Thymus (tissue), 11 donors: ENCODE results near the gene EEA1. TPM values are rescaled to one million over a fixed set of nuclear protein-coding genes. Genes with fewer than 3 reads are reported as not detected.

Experiments
- DNase-seq, 9 donors: peaks; one replicate each; pipeline ENCODE4 v3.0.0-alpha.2; 2013; ENCODE audit warnings: low spot score in 9 of 9, low read depth in 6 of 9, missing footprints in 1 of 9
- H3K27ac ChIP-seq, 2 donors: one replicate each; pipeline ENCODE4 v1.5.1; 2013; ENCODE audit warnings: control low read depth in 1 of 2, low read depth in 1 of 2, low read length in 1 of 2, mild to moderate bottlenecking in 1 of 2, moderate library complexity in 1 of 2
- H3K27me3 ChIP-seq, 2 donors: one replicate each; pipeline ENCODE4 v1.5.1; 2013; ENCODE audit warnings: low read length in 1 of 2; ENCODE audit not compliant: control insufficient read depth in 2 of 2, insufficient read depth in 1 of 2
- H3K36me3 ChIP-seq, 2 donors: one replicate each; pipeline ENCODE4 v1.5.1; 2013; ENCODE audit warnings: low read length in 1 of 2, mild to moderate bottlenecking in 1 of 2, moderate library complexity in 1 of 2; ENCODE audit not compliant: control insufficient read depth in 2 of 2, insufficient read depth in 2 of 2
- H3K4me1 ChIP-seq, 2 donors: one replicate each; pipeline ENCODE4 v1.5.1; 2013; ENCODE audit warnings: low read length in 2 of 2; ENCODE audit not compliant: control insufficient read depth in 2 of 2, insufficient read depth in 2 of 2
- H3K4me3 ChIP-seq, 2 donors: one replicate each; pipeline ENCODE4 v1.5.1; 2013; ENCODE audit warnings: low read length in 2 of 2, control low read depth in 1 of 2, mild to moderate bottlenecking in 1 of 2
- H3K9me3 ChIP-seq, 2 donors: one replicate each; pipeline ENCODE4 v1.5.1; 2013; ENCODE audit warnings: low read length in 1 of 2, mild to moderate bottlenecking in 1 of 2; ENCODE audit not compliant: control insufficient read depth in 2 of 2, insufficient read depth in 1 of 2
- WGBS: extraction: QIAGEN DNeasy Blood & Tissue Kit; methylation state at CpG from one replicate; pipeline ENCODE4 v1.1.7; 2013; 5-methylcytosine and 5-hydroxymethylcytosine counted together
- polyA plus RNA-seq: library from polyadenylated mRNA; stranded (reverse); fragments of 200-250 nt; gene quantifications from one replicate; pipeline ENCODE4 v1.2.3, GENCODE V29; 2013
- total RNA-seq: library from RNA; stranded (reverse); fragments of 120-200 nt; gene quantifications from one replicate; pipeline ENCODE4 v1.2.4, GENCODE V29; 2013
- donor health status: healthy.

Gene EEA1
- total and polyA plus RNA-seq, 2 donors: 4.3 to 5.2 TPM

- Histone ChIP-seq H3K4me1 (no peaks in the 10 kb centered on the region), H3K27ac (no peak overlapping the region), H3K36me3 (no peaks in the 10 kb centered on the region), H3K4me3 (no peak overlapping the region), H3K9me3 (no peaks in the 10 kb centered on the region), H3K27me3 (no peaks in the 10 kb centered on the region)
- WGBS: 98% methylated on average over 3 of the region's 3 CpGs
- DNase-seq: no peak
Observed at GRCh38 chr12:92961949-92962348, 32.9 kb upstream of the EEA1 start.

- Histone ChIP-seq H3K4me1 (no peaks in the 10 kb centered on the region), H3K27ac (no peak overlapping the region), H3K27me3 (no peaks in the 10 kb centered on the region), H3K9me3 (peaks cover 0 to 6% of the 10 kb centered on the region in 2 donors), H3K36me3 (no peaks in the 10 kb centered on the region), H3K4me3 (no peak overlapping the region)
- DNase-seq: no peak
- WGBS: 93% methylated on average over 2 of the region's 2 CpGs
Observed at GRCh38 chr12:92955997-92956663, 27.0 kb upstream of the EEA1 start.

- Histone ChIP-seq H3K27me3 (no peaks in the 10 kb centered on the region), H3K36me3 (no peaks in the 10 kb centered on the region), H3K4me3 (no peak overlapping the region), H3K9me3 (peaks cover 0 to 6% of the 10 kb centered on the region in 2 donors), H3K27ac (no peak overlapping the region), H3K4me1 (no peaks in the 10 kb centered on the region)
- WGBS: 98% methylated on average over 5 of the region's 5 CpGs
- DNase-seq: no peak
Observed at GRCh38 chr12:92953747-92954146, 24.7 kb upstream of the EEA1 start.

- Histone ChIP-seq H3K27me3 (no peaks in the 10 kb centered on the region), H3K4me1 (no peaks in the 10 kb centered on the region), H3K4me3 (no peak overlapping the region), H3K27ac (no peak overlapping the region), H3K36me3 (no peaks in the 10 kb centered on the region), H3K9me3 (peaks cover 0 to 6% of the 10 kb centered on the region in 2 donors)
- DNase-seq: no peak
- 96% methylated on average over 7 of the region's 7 CpGs for WGBS
Observed at GRCh38 chr12:92952394-92952793, 23.3 kb upstream of the EEA1 start.

- no peaks in the 10 kb centered on the region for H3K36me3 ChIP-seq
- H3K9me3 ChIP-seq: peaks cover 0 to 6% of the 10 kb centered on the region in 2 donors
- DNase-seq: no peak
- 97% methylated on average over 4 of the region's 4 CpGs for WGBS
- no peaks in the 10 kb centered on the region for H3K27me3 ChIP-seq
- H3K27ac ChIP-seq: no peak overlapping the region
- H3K4me3 ChIP-seq: no peak overlapping the region
- H3K4me1 ChIP-seq: no peaks in the 10 kb centered on the region
Observed at GRCh38 chr12:92951006-92951405, 21.9 kb upstream of the EEA1 start.

GRCh38 chr12:92950011-92950410, 20.9 kb upstream of the EEA1 start:
- no peak for DNase-seq
- Histone ChIP-seq H3K4me3 (no peak overlapping the region), H3K4me1 (no peaks in the 10 kb centered on the region), H3K27ac (no peak overlapping the region), H3K36me3 (no peaks in the 10 kb centered on the region), H3K27me3 (no peaks in the 10 kb centered on the region), H3K9me3 (peaks cover 0 to 6% of the 10 kb centered on the region in 2 donors)
- WGBS: 96% methylated on average over 4 of the region's 4 CpGs

- H3K4me1 ChIP-seq: no peaks in the 10 kb centered on the region
- no peak overlapping the region for H3K27ac ChIP-seq
- no peaks in the 10 kb centered on the region for H3K27me3 ChIP-seq
- DNase-seq: no peak
- H3K36me3 ChIP-seq: no peaks in the 10 kb centered on the region
- no peak overlapping the region for H3K4me3 ChIP-seq
- WGBS: 96% methylated on average over 1 of the region's 1 CpG
- peaks cover 0 to 3% of the 10 kb centered on the region in 2 donors for H3K9me3 ChIP-seq
Observed at GRCh38 chr12:92949466-92949865, 20.4 kb upstream of the EEA1 start.

- Histone ChIP-seq H3K4me1 (no peaks in the 10 kb centered on the region), H3K9me3 (no peaks in the 10 kb centered on the region), H3K4me3 (no peak overlapping the region), H3K36me3 (no peaks in the 10 kb centered on the region), H3K27me3 (no peaks in the 10 kb centered on the region), H3K27ac (no peak overlapping the region)
- DNase-seq: no peak
Observed at GRCh38 chr12:92947589-92948215, 18.6 kb upstream of the EEA1 start.

- Histone ChIP-seq H3K27ac (no peak overlapping the region), H3K36me3 (no peaks in the 10 kb centered on the region), H3K4me1 (no peaks in the 10 kb centered on the region), H3K27me3 (no peaks in the 10 kb centered on the region), H3K9me3 (no peaks in the 10 kb centered on the region), H3K4me3 (no peak overlapping the region)
- no peak for DNase-seq
- 98% methylated on average over 2 of the region's 2 CpGs for WGBS
Observed at GRCh38 chr12:92945659-92946220, 16.6 kb upstream of the EEA1 start.
